HCT116 (cell line): ENCODE results near the gene RANBP9. TPM values are rescaled to one million over a fixed set of nuclear protein-coding genes. Genes with fewer than 3 reads are reported as not detected.

Source experiments
- ATAC-seq: fragments of 200-7000 bp; cut with Tn5 transposase; 2 replicates; pipeline ENCODE4 v1.9.1; 2020; ENCODE audit warnings: mild to moderate bottlenecking, moderate library complexity
- BruUV-seq: library from RNA; stranded (reverse); fragments of 400-500 nt; replicated peaks from 2 replicates; lab custom pipeline; 2021; lab: Mats Ljungman, UMichigan
- CTCF ChIA-PET: fragments of 300-600 bp; sonication (Branson Sonifier 250); formaldehyde crosslinking; loops from one replicate; lab custom pipeline; 2021; ENCODE audit warnings: antibody characterized with exemption; lab: Charles Lee
- POLR2A ChIA-PET: fragments of 300-600, 350-600 bp; sonication (Branson Sonifier 250); formaldehyde crosslinking; loops from one replicate; lab custom pipeline; 2021; ENCODE audit warnings: antibody characterized with exemption; lab: Charles Lee
- RAD21 ChIA-PET, 2 experiments: fragments of 300-600 bp; sonication (Branson Sonifier 250); formaldehyde crosslinking; loops; one replicate each; lab custom pipeline; 2023; ENCODE audit warnings: low total read pairs in 2 of 2; ENCODE audit not compliant: uncharacterized antibody in 2 of 2, unreplicated experiment in 2 of 2, low non-redundant PET in 1 of 2; lab: Charles Lee
- DNase-seq: peaks from one replicate; pipeline ENCODE4 v3.0.0-alpha.2; 2010; ENCODE audit warnings: low read depth, low spot score
- H2AFZ ChIP-seq: fragments of 200-600 bp; shearing (Covaris generic), sonication (generic); 2 replicates; pipeline ENCODE4 v1.6.1; 2017; ENCODE audit warnings: low read depth, mixed run types, mixed read lengths, antibody characterized with exemption, low read length; ENCODE audit not compliant: poor library complexity, severe bottlenecking
- H3K27ac ChIP-seq: 2 replicates; pipeline ENCODE4 v1.5.1; 2012; ENCODE audit warnings: low read depth, low read length
- H3K27me3 ChIP-seq: fragments of 200-600 bp; sonication (generic); 2 replicates; pipeline ENCODE4 v1.6.1; 2016; ENCODE audit warnings: mixed run types, low read length, mixed read lengths; ENCODE audit not compliant: insufficient read depth
- H3K36me3 ChIP-seq, 2 experiments: fragments of 200-500 bp in 1 of 2; fragments of 200-600 bp in 1 of 2; sonication (Bioruptor generic) in 1 of 2; sonication (generic) in 1 of 2; 2 replicates each; pipeline versions ENCODE4 v1.5.1 to v1.6.1; 2014 to 2016; ENCODE audit warnings: low read length in 2 of 2, inconsistent platforms in 1 of 2, mixed read lengths in 1 of 2, mixed run types in 1 of 2; ENCODE audit not compliant: insufficient read depth in 2 of 2, control insufficient read depth in 1 of 2
- H3K4me1 ChIP-seq, 2 experiments: fragments of 200-600 bp in 1 of 2; sonication (generic) in 1 of 2; 2 replicates each; pipeline versions ENCODE4 v1.5.1 to v1.6.1; 2012 to 2017; ENCODE audit warnings: low read length in 2 of 2, inconsistent platforms in 1 of 2, mild to moderate bottlenecking in 1 of 2, mixed read lengths in 1 of 2, mixed run types in 1 of 2, moderate library complexity in 1 of 2; ENCODE audit not compliant: insufficient read depth in 2 of 2, control insufficient read depth in 1 of 2
- H3K4me2 ChIP-seq: fragments of 200-600 bp; sonication (generic); 2 replicates; pipeline ENCODE4 v1.6.1; 2017; ENCODE audit warnings: mixed run types, low read length, mixed read lengths
- H3K4me3 ChIP-seq, 2 experiments: fragments of 200-600 bp in 1 of 2; sonication (generic) in 1 of 2; replicated peaks in 1 of 2; 2 replicates each; pipeline ENCODE4 v1.5.1; 2011 to 2016; ENCODE audit warnings: low read length in 2 of 2, control low read depth in 1 of 2, low read depth in 1 of 2, mild to moderate bottlenecking in 1 of 2, mixed read lengths in 1 of 2, mixed run types in 1 of 2
- H3K79me2 ChIP-seq: fragments of 200-600 bp; sonication (generic); 2 replicates; pipeline ENCODE4 v1.6.1; 2017; ENCODE audit warnings: mild to moderate bottlenecking, mixed run types, low read length, moderate library complexity, mixed read lengths; ENCODE audit not compliant: insufficient read depth
- H3K9ac ChIP-seq: fragments of 200-600 bp; sonication (generic); 2 replicates; pipeline ENCODE4 v1.6.1; 2016; ENCODE audit warnings: low read length, mixed read lengths
- H3K9me2 ChIP-seq: fragments of 200-600 bp; sonication (generic), shearing (Covaris generic); 2 replicates; pipeline ENCODE4 v1.6.1; 2017; ENCODE audit warnings: mixed run types, mild to moderate bottlenecking, moderate library complexity; ENCODE audit not compliant: insufficient read depth
- H3K9me3 ChIP-seq, 2 experiments: fragments of 200-500 bp in 1 of 2; fragments of 200-600 bp in 1 of 2; sonication (Bioruptor generic) in 1 of 2; sonication (generic) in 1 of 2; 2 replicates each; pipeline ENCODE4 v1.6.1; 2014 to 2017; ENCODE audit warnings: low read length in 2 of 2, mixed read lengths in 2 of 2, inconsistent platforms in 1 of 2, low read depth in 1 of 2, mild to moderate bottlenecking in 1 of 2, mixed run types in 1 of 2, moderate library complexity in 1 of 2; ENCODE audit not compliant: control insufficient read depth in 1 of 2, insufficient read depth in 1 of 2
- H4K20me1 ChIP-seq: fragments of 200-600 bp; sonication (generic), shearing (Covaris generic); 2 replicates; pipeline ENCODE4 v1.6.1; 2017; ENCODE audit warnings: mixed run types, mild to moderate bottlenecking, moderate library complexity; ENCODE audit not compliant: insufficient read depth
- ATF3 ChIP-seq: IDR thresholded peaks from 2 replicates; pipeline ENCODE4 v1.6.1; 2012
- CBX3 ChIP-seq: IDR thresholded peaks from 2 replicates; pipeline ENCODE4 v1.6.1; 2012; ENCODE audit warnings: low read depth
- CEBPB ChIP-seq: IDR thresholded peaks from 2 replicates; pipeline ENCODE4 v1.6.1; 2012; ENCODE audit warnings: low read depth
- CTCF ChIP-seq, 3 experiments: fragments of 200-600 bp in 1 of 3; sonication (generic) in 1 of 3; IDR thresholded peaks in 2 of 3; conservative IDR thresholded peaks in 1 of 3; 2 replicates each; pipeline ENCODE4 v1.5.1; 2012 to 2017; ENCODE audit warnings: low read depth in 2 of 3, low read length in 2 of 3, antibody characterized with exemption in 1 of 3, borderline replicate concordance in 1 of 3, control low read depth in 1 of 3, mild to moderate bottlenecking in 1 of 3, mixed read lengths in 1 of 3, mixed run types in 1 of 3, moderate library complexity in 1 of 3; ENCODE audit not compliant: insufficient read depth in 1 of 3
- EGR1 ChIP-seq: IDR thresholded peaks from 2 replicates; pipeline ENCODE4 v1.6.1; 2012; ENCODE audit warnings: low read depth
- ELF1 ChIP-seq: IDR thresholded peaks from 2 replicates; pipeline ENCODE4 v1.6.1; 2012; ENCODE audit warnings: low read depth, borderline replicate concordance
- EZH2 ChIP-seq: fragments of 200-600 bp; sonication (generic); IDR thresholded peaks from 2 replicates; pipeline ENCODE4 v1.6.1; 2017; ENCODE audit warnings: antibody characterized with exemption, mixed run types
- EZH2phosphoT487 ChIP-seq: fragments of 200-600 bp; IDR thresholded peaks from 2 replicates; pipeline ENCODE4 v1.6.1; 2018; ENCODE audit warnings: antibody characterized with exemption, borderline replicate concordance
- MAX ChIP-seq: IDR thresholded peaks from 2 replicates; pipeline ENCODE4 v1.6.1; 2012
- POLR2AphosphoS5 ChIP-seq: IDR thresholded peaks from 2 replicates; pipeline ENCODE4 v1.6.1; 2011; ENCODE audit warnings: mild to moderate bottlenecking, low read depth, low read length, moderate library complexity
- RAD21 ChIP-seq: IDR thresholded peaks from 2 replicates; pipeline ENCODE4 v1.6.1; 2012; ENCODE audit warnings: low read depth, mild to moderate bottlenecking
- REST ChIP-seq: IDR thresholded peaks from 2 replicates; pipeline ENCODE4 v1.6.1; 2012; ENCODE audit warnings: low read depth
- SP1 ChIP-seq: IDR thresholded peaks from 2 replicates; pipeline ENCODE4 v1.6.1; 2012; ENCODE audit warnings: low read depth
- SRF ChIP-seq: IDR thresholded peaks from 2 replicates; pipeline ENCODE4 v1.6.1; 2012; ENCODE audit warnings: low read depth
- TCF7L2 ChIP-seq: IDR thresholded peaks from 2 replicates; pipeline ENCODE4 v1.7.0; 2011; ENCODE audit warnings: borderline replicate concordance, inconsistent platforms; ENCODE audit not compliant: insufficient read depth, insufficient read length; ENCODE audit errors: extremely low read depth
- YY1 ChIP-seq: IDR thresholded peaks from 2 replicates; pipeline ENCODE4 v1.6.1; 2011; ENCODE audit warnings: low read length, low read depth, moderate library complexity, mild to moderate bottlenecking; ENCODE audit not compliant: insufficient replicate concordance; ENCODE audit errors: extremely low read depth
- ZFX ChIP-seq: fragments of 450-650 bp; IDR thresholded peaks from 2 replicates; pipeline ENCODE4 v1.6.1; 2017
- ZNF274 ChIP-seq: fragments of 200-500 bp; sonication (Bioruptor generic); IDR thresholded peaks from 2 replicates; pipeline ENCODE4 v1.6.1; 2014; ENCODE audit warnings: mild to moderate bottlenecking, low read depth, low read length, inconsistent platforms
- intact Hi-C: fragments of 100-400 bp; cut with micrococcal nuclease; formaldehyde crosslinking; loops from 2 replicates; pipeline ENCODE4 v1.10.0; 2022
- total RNA-seq: library from RNA; stranded (reverse); gene quantifications from one replicate; pipeline ENCODE4 v1.2.1, GENCODE V29; 2021; ENCODE audit not compliant: unreplicated experiment

The RANBP9 gene
- total RNA-seq, 1 experiment from 2014 or later, result 48.0 TPM

- Histone ChIP-seq H3K4me1 (no peaks in the 10 kb centered on the region), H3K4me3 (no peak overlapping the region), H3K9me3 (no peaks in the 10 kb centered on the region), H3K9ac (no peak overlapping the region), H2AFZ (no peak overlapping the region), H3K79me2 (no peaks in the 10 kb centered on the region), H3K36me3 (no peaks in the 10 kb centered on the region), H3K27ac (no peak overlapping the region), H3K27me3 (no peaks in the 10 kb centered on the region), H3K9me2 (no peaks in the 10 kb centered on the region), H4K20me1 (no peaks in the 10 kb centered on the region), H3K4me2 (no peak overlapping the region)
- POLR2A ChIA-PET, result no interaction called here
- CTCF ChIA-PET, result no interaction called here
- DNase-seq (no peak), ATAC-seq (no peak)
- intact Hi-C loops, result no loop called here
- TF ChIP-seq CEBPB (no peak), SP1 (no peak), ELF1 (no peak), POLR2AphosphoS5 (no peak), EZH2 (no peak), CTCF (IDR thresholded peaks at IDR 0.05 in 2 of 3, conservative IDR thresholded peaks at IDR 0.05 in 1 of 3; ENCODE audit: borderline replicate concordance in 1 of 3, insufficient read depth in 1 of 3, low read depth in 2 of 3, low read length in 2 of 3) (no peak), YY1 (no peak), ZFX (no peak), ATF3 (no peak), CBX3 (no peak), ZNF274 (no peak), EGR1 (no peak), RAD21 (no peak), EZH2phosphoT487 (no peak), SRF (no peak), MAX (no peak), REST (no peak), TCF7L2 (no peak)
- BruUV-seq, result no TSS peak
- RAD21 ChIA-PET, result no interaction called here
These were observed 62.8 kb downstream of the RANBP9 start for GRCh38 chr6:13648850-13649249.
